NCI-H1105 treated with DMSO at 0.1 percent for 48 hours (cell line): Measurements from ENCODE around the gene SLC13A5.
"Not testable (repeated sequence)": the region's sequence is repeated elsewhere in the genome, so short reads cannot be mapped to it uniquely, and the experiment has no call there.

Experiments
- DNase-seq: peaks from one replicate; lab custom pipeline; 2025; lab: John Stamatoyannopoulos, UW

Gene SLC13A5

DNA sequence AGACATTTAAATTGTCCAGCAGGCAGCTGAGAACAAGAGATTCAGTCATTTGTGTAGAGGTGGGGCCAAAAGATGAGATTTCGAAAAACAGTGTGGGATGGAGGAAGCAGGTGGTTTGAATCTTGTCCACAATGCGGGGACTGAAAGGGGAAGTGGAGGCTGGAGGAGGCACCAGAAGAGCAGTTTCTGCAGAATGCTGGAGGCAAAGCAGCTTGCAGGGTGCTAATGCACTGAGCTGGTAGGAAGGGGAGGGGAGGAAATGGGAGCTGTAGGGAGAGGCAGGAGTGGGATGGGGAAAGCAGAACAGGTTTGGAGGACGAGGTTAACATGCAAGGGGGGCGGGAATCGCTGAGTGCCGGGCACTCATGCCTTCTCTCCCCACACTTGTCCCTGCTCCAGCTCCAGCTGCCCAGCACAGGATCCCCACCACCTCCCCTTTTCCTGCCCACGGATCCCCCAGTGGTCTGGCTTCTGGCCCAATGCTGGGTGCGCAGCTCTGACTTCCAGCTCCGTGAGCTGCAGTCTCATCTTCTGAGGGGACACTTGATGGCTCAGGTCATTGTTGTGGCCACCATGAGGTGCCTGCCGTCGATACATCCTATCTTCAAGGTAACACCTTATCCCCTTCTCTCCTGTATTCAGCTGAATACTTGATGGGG lies 52.2 kb downstream of the SLC13A5 start:
- no peak for DNase-seq

DNA sequence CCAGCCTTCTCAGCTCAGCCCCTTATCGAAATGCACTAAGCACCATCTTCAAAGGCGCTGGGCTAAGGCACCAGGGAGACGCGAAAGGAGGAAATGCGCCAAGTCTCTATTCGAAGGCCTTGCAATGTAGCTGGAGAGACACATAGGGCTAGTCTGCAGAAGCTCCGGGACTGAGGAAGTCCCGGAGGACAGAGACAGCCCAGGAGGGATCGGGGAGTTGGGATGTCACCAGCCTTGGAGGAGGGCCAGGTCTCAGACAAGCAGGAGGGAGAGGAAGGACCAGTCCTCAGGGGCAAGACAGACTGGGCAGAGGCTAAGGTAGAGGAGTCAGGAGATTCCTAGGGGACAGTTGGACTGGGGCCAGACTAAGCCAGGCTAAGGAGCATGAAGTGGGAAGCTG lies 53.1 kb downstream of the SLC13A5 start:
- no peak for DNase-seq

DNA sequence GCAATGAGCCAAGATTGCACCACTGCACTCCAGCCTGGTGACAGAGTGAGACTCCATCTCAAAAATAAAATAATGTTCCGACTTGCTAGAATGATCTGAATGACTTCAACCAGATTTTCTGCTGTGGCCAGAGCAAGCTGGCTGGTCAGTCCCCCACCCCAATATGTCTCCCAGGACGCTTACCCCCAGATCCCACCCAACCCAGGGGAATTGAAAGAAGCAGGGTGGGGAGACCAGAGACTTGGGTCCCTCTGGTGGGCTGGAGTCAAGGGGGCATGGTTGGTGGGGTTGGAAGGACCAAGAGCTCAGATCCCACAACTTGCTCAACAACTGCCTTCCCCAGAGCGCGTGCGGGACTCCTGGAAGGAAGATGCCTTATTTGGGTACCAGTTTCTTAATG lies 54.8 kb downstream of the SLC13A5 start:
- not testable (repeated sequence) for DNase-seq

DNA sequence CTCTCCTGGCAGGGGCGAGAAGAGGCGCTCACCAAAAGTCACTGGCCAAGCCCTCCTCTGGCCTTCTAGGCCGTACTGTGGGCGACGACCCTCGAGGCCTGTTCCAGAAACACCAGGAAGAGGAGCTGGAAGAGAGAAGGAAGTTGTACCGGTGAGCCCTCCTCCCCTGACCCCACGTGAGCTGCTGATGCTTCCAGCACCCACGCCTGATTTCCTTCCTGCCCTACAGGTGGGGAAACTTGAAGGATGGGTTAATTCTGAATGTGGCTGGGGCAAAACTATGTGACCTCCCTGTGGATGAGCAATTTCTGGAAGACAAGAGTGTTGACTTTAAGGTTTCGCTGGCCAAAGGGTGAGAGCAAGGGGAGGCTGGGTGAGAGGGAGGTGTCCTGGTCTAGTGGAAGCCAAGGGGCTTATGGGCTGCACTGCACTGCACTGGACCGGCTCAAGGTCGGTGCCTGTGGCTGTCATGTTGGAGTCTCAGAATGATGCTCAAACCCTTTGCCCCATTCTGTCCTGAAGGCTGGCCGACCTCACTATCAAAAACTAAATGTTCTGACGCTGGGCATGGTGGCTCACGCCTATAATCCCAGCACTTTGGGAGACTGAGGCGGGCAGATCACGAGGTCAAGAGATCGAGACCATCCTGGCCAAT lies 55.4 kb downstream of the SLC13A5 start:
- DNase-seq: no peak

DNA sequence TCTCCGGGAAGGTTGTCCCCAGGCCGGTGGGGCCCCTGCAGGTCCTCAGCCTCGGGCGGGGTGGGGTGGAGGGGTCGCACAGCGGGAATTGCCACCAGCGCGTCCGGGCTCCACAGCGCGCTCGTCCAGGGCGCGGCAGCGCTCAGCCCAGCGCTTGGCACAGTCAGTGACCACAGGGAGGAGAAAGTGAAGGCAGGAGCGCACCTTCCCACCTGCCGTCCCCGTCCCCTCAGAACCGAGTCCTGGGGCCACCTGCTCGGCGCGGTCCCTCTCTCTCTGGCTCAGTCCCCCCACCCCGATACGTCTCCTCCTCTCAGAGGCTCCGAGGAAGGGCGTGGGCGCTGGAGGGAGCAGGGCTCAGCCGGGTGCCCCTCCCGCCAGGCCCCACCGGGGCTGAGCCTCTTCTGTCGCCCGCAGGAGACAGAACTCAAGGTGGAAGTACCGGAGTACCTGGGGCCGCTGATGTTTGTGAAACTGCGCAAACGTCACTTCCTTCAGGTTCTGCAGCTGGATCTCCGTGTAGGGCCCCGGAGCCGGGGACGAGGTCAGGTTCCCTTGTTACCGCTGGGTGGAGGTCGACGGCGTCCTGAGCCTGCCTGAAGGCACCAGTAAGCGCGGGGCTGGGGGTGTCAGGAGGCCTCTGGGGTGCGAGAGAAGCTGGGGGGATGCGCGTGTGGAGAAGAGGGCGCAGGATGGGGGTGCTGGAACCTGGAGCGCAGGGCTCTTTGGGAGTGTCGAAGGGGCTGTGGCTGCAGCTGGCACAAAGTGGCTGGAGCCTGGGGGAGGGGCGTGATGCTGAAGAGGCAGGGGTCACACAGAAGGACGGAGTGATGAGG lies 56.2 kb downstream of the SLC13A5 start:
- peak; percentile 16 for DNase-seq

DNA sequence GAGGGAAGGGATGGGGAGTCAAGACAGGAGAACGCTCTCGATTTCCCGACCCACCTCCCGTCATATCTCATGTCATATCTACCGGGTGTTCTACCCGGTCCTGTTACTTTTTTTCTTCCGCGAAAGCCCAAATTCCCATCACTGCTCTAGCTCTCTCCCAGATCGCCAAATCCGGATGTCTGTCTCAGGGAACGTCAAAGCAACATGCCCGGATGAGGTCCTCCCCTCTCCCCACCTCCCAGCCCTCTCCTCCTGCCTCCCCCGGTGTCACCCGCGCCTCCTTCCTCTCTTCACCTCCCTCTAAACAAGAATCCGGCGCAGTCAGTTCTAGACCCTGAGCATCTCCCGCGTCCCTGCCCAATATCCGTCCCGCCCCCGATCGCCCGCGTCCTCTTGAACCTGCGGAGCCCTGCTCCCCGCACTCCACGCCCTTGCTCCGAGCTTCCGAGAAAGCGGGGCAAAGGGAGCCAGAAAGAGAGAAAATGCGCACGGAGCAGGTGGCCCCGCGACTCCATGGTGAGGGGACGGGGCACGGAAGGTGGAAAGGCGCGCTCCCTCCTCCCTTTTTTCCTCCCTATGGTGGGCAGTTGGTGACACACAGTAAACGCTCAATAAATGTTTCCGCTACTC lies 57.3 kb downstream of the SLC13A5 start:
- DNase-seq: not testable (repeated sequence)

DNA sequence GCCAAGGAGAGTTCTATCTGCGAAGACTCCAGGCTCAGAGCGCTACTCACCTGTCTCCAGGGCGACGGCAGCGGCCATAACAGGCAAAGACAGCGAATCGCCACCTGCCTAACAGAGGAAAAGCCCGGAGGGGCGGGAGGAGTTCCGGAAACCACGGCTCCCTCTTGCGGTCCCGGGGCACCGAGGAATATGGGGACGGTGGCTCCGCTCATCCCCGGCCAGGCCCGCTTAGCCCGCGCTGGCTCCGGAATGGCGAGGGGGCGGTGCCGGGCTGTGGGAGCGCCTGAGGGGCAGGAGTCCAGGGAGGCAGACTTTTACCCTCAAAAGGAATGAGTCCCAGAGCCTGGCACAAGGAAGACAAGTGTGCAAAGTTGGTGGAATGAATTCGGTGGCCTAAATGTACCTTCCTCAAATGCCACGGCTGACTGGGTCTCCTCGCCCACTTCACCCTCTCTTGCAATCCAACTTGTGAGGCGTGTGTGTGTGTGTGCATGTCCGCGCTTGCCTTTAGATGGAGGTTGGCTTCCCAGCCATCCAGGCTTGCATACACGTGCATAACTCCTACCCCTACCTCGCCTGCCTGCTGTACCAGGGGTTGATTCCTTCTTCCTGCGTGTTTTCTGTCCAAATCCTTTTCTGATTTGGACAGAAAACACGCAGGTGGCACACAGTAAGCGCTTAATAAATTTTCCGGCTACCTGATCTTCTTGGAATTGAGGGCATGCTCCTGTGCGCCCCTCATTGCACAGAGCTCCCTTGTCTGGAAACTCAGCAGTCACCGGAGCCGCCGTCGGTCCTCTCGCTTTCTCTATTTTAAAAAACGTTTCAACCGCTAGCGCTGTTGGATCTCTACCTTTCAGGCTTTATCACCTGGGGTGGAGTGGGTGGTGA lies 58.1 kb downstream of the SLC13A5 start:
- peak; percentile 77 for DNase-seq

DNA sequence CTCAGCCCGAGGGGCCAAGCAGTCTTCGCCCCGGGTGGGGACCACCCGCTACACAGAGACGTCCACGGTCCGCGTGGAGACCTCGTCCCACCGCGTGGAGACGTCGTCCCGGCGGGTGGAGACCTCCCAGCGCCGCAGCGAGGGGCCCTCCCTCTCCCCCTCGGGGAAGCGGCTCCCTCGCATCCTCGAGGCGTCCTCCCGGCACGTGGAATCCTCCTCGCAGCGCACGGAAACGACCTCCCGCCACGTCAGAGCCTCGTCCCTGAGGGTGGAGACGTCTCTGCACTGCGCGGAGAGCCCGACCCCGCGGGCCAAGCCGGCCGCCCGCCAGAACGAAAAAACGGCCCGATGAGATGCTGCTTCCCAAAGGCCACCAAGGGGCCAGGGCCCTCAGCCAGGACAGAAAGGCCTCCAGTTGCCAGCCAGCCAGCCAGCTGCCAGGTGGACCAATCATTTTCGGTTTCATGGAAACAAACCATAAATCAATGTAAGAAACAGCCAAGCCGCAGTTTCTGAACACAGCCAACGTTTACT lies 61.2 kb downstream of the SLC13A5 start:
- DNase-seq: peak; percentile 49

DNA sequence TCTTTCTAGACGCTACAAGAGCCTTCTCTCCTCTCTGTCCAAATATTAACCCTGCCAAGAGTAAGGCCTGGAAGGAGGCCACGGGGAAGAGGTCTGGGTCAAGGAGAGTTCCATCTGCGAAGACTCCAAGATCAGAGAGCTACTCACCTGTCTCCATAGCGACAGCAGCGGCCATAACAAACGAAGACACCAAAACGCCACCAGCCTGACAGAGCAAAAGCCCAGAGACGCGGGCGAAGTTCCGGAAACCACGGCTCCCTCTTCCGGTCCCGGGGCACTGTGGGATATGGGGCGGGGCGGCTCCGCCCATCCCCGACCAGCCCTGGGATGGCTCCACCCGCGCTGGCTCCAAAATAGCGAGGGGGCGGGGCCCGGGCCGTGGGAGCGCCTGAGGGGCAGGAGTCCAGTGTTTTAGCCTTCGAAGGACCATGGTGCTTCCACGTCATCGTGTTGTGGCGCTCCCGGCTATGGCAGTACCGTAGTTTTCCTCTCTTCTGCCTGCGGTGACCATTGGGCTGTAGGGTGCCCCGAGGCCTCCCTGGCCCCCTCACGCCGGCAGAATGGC lies 61.7 kb downstream of the SLC13A5 start, which contains the start of the genes C17orf100 and MED31:
Gene C17orf100, plus strand, starts transcription at position 409 of the 565 bp plus-strand sequence. Its CDS starts 152 bp downstream, at position 561.
Gene MED31, minus strand, starts transcription at position 252 of the 565 bp plus-strand sequence. Its CDS starts 77 bp downstream, at position 175.
- DNase-seq: peak; percentile 93

DNA sequence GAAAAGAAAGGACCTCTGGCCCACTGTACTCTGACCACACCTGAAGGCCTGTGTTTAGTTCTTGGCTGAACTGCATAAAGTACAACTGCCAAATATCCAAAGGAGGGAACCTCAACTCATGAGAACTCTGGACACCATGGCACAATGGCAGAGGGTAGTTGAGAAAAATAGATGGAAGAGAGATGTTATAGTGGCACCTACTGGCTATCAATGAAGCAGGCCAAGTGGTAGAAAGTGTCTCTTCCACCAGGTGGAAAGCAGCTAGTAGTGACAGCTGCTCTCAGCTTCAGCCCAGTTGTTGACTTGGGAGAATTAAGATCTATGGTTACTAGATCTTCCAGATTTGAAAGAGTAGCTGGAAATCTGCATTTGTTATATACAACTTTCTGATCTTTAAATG lies 65.0 kb downstream of the SLC13A5 start:
- no peak for DNase-seq

DNA sequence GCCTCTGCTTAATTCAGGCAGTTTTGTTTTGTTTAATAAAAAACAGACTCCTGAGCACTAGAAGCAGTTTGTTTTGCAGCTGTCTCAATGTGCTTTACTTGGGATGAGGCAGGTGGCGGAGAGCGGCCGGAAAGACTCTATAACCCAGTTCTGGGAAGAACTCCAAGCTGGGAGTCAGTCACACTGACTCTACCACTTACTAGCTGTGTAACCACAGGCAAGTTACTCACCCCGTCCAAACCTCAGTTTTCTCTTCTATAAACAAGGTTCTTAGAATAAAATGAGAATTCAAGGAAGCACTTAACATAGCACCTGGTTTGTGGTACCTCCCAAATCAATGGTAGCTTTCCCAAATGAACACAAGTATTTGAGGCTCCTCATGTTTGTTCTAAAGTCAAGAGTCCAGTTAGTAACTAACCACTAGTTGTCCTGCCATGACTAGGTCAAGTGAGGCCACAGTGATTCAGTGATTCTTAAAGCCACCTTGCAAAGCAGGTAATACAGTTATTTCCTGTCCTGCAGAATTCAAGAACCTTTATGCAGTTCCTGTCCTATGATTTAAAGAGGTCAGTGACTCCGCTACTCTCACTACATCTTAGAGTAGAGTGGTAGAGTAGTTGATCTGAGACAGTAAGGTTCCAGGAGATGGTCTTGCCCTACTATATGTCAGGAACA lies 69.6 kb downstream of the SLC13A5 start:
- DNase-seq: no peak

DNA sequence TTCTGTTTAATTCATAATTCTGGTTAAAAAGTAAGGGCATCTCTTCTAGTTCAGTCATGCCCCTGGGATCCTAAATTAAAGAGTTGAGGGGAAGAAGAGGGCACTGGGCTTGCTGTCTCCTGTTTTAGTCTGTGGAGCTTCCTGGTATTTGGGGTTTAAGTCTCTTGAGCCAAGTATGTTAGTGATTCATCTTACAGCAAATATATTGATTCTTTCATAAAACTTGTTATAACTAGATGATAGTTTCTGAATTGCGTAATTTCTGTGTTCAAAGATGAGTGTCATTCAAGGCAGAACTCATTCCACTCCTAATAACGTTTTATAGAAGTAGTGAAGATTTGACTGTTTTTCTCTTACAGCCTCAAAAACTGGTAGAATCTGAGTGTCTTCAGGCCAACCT lies 70.6 kb downstream of the SLC13A5 start:
- DNase-seq: no peak

DNA sequence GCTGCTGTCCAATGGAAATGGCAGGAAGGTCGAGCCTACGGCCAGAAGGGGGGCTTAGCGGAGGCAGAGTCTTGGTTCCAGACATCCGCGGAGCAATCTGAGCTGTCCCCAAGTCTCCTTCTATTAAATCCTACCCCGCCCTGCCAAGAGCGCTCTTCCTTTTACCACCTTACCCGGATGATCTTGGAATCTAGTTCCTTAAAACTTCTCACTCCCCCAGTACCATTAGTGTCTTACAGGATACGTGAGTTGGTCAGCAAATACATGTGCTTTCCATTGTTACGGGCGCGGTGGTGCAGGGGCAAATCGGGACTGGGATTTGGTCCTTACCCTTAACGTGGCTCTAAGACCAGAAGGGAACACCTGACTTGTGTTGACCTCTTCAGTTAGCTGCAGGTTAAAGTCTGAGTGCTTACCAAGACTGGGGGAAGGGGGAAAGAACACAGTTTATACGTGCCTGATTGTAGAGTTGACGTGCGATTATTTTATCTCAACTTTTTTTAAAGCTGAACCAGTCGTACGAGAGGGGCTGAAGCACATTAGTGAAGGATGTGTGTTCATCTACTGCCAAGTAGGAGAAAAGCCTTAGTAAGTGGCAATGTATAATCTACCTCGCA lies 71.8 kb downstream of the SLC13A5 start:
- peak; percentile 71 for DNase-seq

DNA sequence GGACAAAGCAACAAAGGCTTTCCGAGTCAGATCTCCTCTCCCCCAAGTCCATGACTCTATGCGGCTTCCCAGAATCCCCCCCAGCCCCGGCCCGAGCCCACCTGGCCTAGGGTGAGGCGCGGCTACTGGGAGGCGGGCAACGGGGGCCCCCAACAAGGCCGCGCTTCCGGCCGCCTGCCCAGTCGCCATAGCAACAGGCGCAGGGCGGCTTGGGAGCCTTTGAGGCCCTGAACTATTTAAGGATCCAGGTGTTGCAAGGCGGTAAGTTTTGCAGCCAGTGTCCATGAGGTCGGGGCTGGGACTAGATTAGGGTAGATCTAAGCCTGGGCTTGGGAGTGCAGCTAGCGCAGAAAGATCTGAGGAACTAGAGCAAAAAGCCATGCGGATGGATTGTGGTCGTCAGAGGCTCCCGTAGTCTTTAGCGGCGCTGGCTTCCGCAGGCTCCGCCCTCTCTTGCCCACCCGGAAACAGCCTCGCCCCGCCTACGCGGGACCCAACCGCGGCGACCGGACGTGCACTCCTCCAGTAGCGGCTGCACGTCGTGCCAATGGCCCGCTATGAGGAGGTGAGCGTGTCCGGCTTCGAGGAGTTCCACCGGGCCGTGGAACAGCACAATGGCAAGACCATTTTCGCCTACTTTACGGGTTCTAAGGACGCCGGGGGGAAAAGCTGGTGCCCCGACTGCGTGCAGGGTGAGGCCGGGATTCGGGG lies 72.5 kb downstream of the SLC13A5 start, which contains the start of the genes KIAA0753 and TXNDC17:
Gene KIAA0753, minus strand, starts transcription at position 176 of the 711 bp plus-strand sequence. CDS start 5,608 bp downstream, outside the sequence.
Gene TXNDC17, plus strand, starts transcription at position 525 of the 711 bp plus-strand sequence. Its CDS starts 23 bp downstream, at position 548.
- DNase-seq: peak; percentile 95

DNA sequence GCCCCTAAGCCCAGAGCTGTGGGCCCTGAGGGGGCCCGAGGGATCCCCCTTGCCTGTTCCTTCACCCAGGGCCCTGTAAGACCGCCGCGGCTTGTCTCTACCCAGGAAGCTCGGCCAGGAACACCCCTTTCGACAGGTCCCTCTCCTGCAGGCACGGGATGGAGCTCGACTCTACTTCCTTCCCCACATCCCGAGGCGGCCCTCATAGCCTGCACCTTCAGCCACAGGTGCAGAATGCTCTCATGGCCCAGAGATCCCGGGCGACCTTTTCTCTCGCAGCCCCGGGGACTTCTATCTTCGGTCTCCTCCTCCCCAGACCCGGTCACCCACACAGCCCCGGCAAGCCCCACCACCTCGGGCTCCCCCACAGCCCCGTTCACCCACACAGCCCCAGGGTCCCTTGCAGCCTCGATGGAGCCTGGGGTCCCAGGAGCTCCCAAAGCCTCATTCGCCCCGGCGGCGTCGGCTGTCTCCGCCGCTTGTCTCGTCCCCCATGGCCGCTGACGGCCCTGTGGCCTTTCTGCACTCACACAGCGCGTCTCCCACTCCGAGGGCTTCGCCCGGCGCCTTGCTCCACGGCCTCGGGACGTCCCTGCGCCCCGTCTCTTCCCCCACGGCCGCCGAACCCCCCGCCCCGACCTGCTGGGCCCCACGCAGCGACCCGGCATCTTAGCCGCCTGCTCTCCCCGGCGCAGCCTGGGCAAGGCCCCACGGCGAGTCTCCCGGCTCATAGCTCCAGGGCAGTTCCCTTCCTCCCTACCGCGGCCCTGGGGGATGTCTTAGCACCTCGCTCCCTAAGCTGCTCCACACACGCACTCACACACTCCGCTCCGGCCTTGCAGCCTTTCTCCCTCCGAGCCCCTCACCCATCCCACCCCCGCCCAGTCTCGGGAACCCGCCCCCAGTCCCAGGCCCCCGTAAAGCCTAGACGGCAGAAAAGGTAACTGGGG lies 73.3 kb downstream of the SLC13A5 start:
- DNase-seq: no peak

DNA sequence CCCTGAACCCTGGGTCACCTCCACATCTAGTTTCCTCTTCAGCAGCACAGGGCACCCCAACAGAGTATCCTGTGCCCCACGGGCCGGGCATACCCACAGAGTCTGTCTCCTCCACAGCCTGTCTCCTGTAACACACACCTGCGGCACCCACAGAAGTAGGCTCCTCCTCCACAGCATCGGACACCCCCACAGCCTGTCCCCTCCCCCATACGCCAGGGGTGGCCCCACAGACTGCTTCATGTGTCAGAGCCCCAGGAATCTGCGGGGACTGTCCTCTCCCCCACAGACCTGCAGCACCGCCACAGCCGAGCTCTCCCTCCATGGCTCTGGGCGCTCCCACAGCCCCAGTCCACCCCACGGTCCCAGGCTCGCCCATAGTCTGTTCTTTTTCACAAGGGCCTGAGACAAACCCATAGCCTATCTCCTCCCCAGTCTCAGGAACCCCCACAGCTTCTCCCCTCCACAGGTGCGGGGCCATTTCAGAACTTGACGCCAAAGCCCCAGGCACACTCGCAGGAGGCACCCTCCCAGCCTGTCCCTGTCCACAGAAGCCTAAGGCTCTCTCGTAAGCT lies 74.1 kb downstream of the SLC13A5 start:
- no peak for DNase-seq
